ENCODE measurements around the gene VEGFA. TPM values are rescaled to one million over a fixed set of nuclear protein-coding genes. Genes with fewer than 3 reads are reported as not detected.

The VEGFA gene
- total and polyA plus RNA-seq, 2 experiments from 2014 or later = 148 to 179 TPM

DNA sequence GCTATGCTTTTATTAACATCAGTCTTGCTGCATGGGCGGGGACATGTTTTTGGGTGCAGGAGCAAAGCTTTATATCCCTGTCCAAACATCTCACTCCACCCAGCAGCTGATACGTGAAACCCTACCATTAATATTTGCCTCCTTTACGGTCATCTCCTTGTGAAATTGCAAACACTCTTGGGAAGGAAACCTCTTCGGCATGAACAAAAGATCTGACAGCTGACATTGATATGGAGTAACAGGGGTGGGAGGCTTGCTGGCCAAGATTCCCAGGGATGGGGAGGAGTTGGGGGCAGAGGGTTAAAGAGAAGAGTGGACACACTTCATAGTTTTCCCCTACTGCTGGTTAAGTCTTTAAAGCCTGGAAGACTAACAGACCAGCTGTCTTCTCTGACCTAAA lies 22.2 kb upstream of the VEGFA start:
- Histone ChIP-seq H3K36me3 (replicated peaks; ENCODE audit: insufficient read depth, low read depth) (no peaks in the 10 kb centered on the region), H3K79me2 (no peaks in the 10 kb centered on the region), H3K27ac (no peak overlapping the region), H3K4me1 (ENCODE audit: insufficient read depth) (peaks cover 6% of the 10 kb centered on the region), H3K9me3 (ENCODE audit: low read depth) (no peaks in the 10 kb centered on the region), H3K4me2 (no peak overlapping the region), H2AFZ (no peak overlapping the region), H3K4me3 (no peak overlapping the region), H3K9me2 (replicated peaks; ENCODE audit: insufficient read depth) (no peaks in the 10 kb centered on the region), H4K20me1 (ENCODE audit: insufficient read depth, poor library complexity, severe bottlenecking) (no peaks in the 10 kb centered on the region), H3K27me3 (no peaks in the 10 kb centered on the region)
- TF ChIP-seq EZH2 (IDR thresholded peaks at IDR 0.05; ENCODE audit: borderline replicate concordance) = no peak
- no peak for TF ChIP-seq EZH2phosphoT487 (IDR thresholded peaks at IDR 0.05; ENCODE audit: low read depth, severe bottlenecking, unreplicated experiment)
- TF ChIP-seq, protein P1, sequence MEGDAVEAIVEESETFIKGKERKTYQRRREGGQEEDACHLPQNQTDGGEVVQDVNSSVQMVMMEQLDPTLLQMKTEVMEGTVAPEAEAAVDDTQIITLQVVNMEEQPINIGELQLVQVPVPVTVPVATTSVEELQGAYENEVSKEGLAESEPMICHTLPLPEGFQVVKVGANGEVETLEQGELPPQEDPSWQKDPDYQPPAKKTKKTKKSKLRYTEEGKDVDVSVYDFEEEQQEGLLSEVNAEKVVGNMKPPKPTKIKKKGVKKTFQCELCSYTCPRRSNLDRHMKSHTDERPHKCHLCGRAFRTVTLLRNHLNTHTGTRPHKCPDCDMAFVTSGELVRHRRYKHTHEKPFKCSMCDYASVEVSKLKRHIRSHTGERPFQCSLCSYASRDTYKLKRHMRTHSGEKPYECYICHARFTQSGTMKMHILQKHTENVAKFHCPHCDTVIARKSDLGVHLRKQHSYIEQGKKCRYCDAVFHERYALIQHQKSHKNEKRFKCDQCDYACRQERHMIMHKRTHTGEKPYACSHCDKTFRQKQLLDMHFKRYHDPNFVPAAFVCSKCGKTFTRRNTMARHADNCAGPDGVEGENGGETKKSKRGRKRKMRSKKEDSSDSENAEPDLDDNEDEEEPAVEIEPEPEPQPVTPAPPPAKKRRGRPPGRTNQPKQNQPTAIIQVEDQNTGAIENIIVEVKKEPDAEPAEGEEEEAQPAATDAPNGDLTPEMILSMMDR (IDR thresholded peaks at IDR 0.05; ENCODE audit: poor library complexity) = no peak
- 66% methylated on average over 4 of the region's 4 CpGs for WGBS (ENCODE audit: low lambda C conversion rate, missing lambda C conversion rate)
- no peak for DNase-seq (ENCODE audit: low spot score)

DNA sequence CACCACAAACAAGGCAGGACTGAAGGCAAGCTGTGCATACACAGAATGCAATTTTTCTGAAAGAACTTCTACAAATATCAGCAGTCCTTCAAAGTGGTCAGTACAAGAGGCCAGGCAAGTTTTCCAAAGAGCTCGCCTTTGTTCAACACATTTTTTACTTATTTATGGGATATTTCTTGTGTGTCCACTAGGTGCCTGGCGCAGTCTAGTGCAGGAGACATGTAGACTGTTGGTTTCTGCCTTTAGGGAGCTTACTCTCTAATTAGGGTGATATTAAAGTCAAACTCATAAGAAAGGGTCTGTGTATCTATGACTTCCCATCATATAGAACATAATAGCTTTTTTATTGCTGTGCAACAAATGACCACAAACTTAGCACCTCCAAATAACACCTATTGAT lies 21.2 kb upstream of the VEGFA start:
- H3K9me2 ChIP-seq (replicated peaks; ENCODE audit: insufficient read depth) = no peaks in the 10 kb centered on the region
- no peaks in the 10 kb centered on the region for H3K9me3 ChIP-seq (ENCODE audit: low read depth)
- H3K4me1 ChIP-seq (ENCODE audit: insufficient read depth) = peaks cover 6% of the 10 kb centered on the region
- H3K36me3 ChIP-seq (replicated peaks; ENCODE audit: insufficient read depth, low read depth) = no peaks in the 10 kb centered on the region
- H3K27me3 ChIP-seq = no peaks in the 10 kb centered on the region
- no peaks in the 10 kb centered on the region for H4K20me1 ChIP-seq (ENCODE audit: insufficient read depth, poor library complexity, severe bottlenecking)
- no peak overlapping the region for H3K27ac ChIP-seq
- no peak for DNase-seq (ENCODE audit: low spot score)
- H3K4me3 ChIP-seq = no peak overlapping the region
- no peak overlapping the region for H2AFZ ChIP-seq
- no peaks in the 10 kb centered on the region for H3K79me2 ChIP-seq
- TF ChIP-seq, protein P1 (IDR thresholded peaks at IDR 0.05; ENCODE audit: poor library complexity) = no peak
- TF ChIP-seq EZH2phosphoT487 (IDR thresholded peaks at IDR 0.05; ENCODE audit: low read depth, severe bottlenecking, unreplicated experiment) = no peak
- TF ChIP-seq EZH2 (IDR thresholded peaks at IDR 0.05; ENCODE audit: borderline replicate concordance) = no peak
- 94% methylated on average over 2 of the region's 2 CpGs for WGBS (ENCODE audit: low lambda C conversion rate, missing lambda C conversion rate)
- H3K4me2 ChIP-seq = no peak overlapping the region

GRCh38 chr6:43749461-43749860 lies 20.6 kb upstream of the VEGFA start:
- no peak for DNase-seq (ENCODE audit: low spot score)

More at GRCh38 chr6:43749461-43749860, 20.6 kb upstream of the VEGFA start:
- 85% methylated on average over 2 of the region's 2 CpGs for WGBS (ENCODE audit: low lambda C conversion rate, missing lambda C conversion rate)
- no peaks in the 10 kb centered on the region for H4K20me1 ChIP-seq (ENCODE audit: insufficient read depth, poor library complexity, severe bottlenecking)
- no peaks in the 10 kb centered on the region for H3K9me3 ChIP-seq (ENCODE audit: low read depth)
- TF ChIP-seq EZH2 (IDR thresholded peaks at IDR 0.05; ENCODE audit: borderline replicate concordance) = no peak
- TF ChIP-seq EZH2phosphoT487 (IDR thresholded peaks at IDR 0.05; ENCODE audit: low read depth, severe bottlenecking, unreplicated experiment) = no peak
- TF ChIP-seq, protein P1 (IDR thresholded peaks at IDR 0.05; ENCODE audit: poor library complexity) = no peak
- H3K36me3 ChIP-seq (replicated peaks; ENCODE audit: insufficient read depth, low read depth) = no peaks in the 10 kb centered on the region
- H3K27ac ChIP-seq = no peak overlapping the region
- H2AFZ ChIP-seq = no peak overlapping the region
- H3K4me2 ChIP-seq = no peak overlapping the region
- H3K79me2 ChIP-seq = no peaks in the 10 kb centered on the region
- H3K4me1 ChIP-seq (ENCODE audit: insufficient read depth) = peaks cover 6% of the 10 kb centered on the region
- H3K4me3 ChIP-seq = no peak overlapping the region
- no peaks in the 10 kb centered on the region for H3K27me3 ChIP-seq
- H3K9me2 ChIP-seq (replicated peaks; ENCODE audit: insufficient read depth) = no peaks in the 10 kb centered on the region

All from hepatocyte (in vitro differentiated cells).